WTC11 (cell line): ENCODE data around the gene XRN1.

Source experiments
- CTCF ChIP-seq: fragments of 200-600 bp; IDR thresholded peaks from 2 replicates; pipeline ENCODE4 v1.8.0; 2022; ENCODE audit warnings: antibody characterized with exemption
- PREB ChIP-seq: sonication (generic); formaldehyde crosslinking; IDR thresholded peaks from 2 replicates; pipeline ENCODE4 v1.8.1; 2022; ENCODE audit warnings: mild to moderate bottlenecking, missing genetic modification reagents, moderate library complexity, borderline replicate concordance

- TF ChIP-seq PREB (CRISPR knock-in tag) (no peak), CTCF (no peak)
Observed at GRCh38 chr3:142272200-142272891, 175.5 kb downstream of the XRN1 start.
